Body of pancreas (tissue), 4 donors: ENCODE data around the gene COX4I2. TPM values are rescaled to one million over a fixed set of nuclear protein-coding genes. Genes with fewer than 3 reads are reported as not detected.

Experiments
- ATAC-seq: fragments of 150-250 bp; one replicate; pipeline ENCODE4 v1.9.1; 2016
- DNase-seq, 4 donors: peaks; one replicate each; pipeline ENCODE4 v3.0.0-alpha.2; 2019
- H3K27ac ChIP-seq, 4 donors: fragments of 200-600 bp; sonication (generic); 1 replicate in 3 of 4; 2 replicates in 1 of 4; pipeline versions ENCODE4 v1.5.1 to v1.6.1; 2016 to 2019; ENCODE audit warnings: mild to moderate bottlenecking in 1 of 4, mixed read lengths in 1 of 4, moderate library complexity in 1 of 4
- H3K27me3 ChIP-seq, 2 donors: fragments of 200-600 bp; sonication (generic); one replicate each; pipeline ENCODE4 v1.6.0; 2016; ENCODE audit warnings: mild to moderate bottlenecking in 1 of 2
- H3K36me3 ChIP-seq, 2 donors: fragments of 200-600 bp; sonication (generic); replicated peaks in 1 of 2; 2 replicates each; pipeline ENCODE4 v1.5.1; 2016; ENCODE audit warnings: low read depth in 2 of 2; ENCODE audit not compliant: insufficient read depth in 1 of 2
- H3K4me1 ChIP-seq: fragments of 200-600 bp; sonication (generic); one replicate; pipeline ENCODE4 v1.6.0; 2016
- H3K4me3 ChIP-seq, 2 donors: fragments of 200-600 bp; sonication (generic); 1 replicate in 1 of 2; 2 replicates in 1 of 2; pipeline ENCODE4 v1.5.1; 2016 to 2019
- H3K9me3 ChIP-seq, 3 donors: fragments of 200-600 bp; sonication (generic); 1 replicate in 2 of 3; 2 replicates in 1 of 3; pipeline ENCODE4 v1.5.1; 2016
- CTCF ChIP-seq, 7 experiments: fragments of 450-650 bp in 4 of 7; fragments of 200-600 bp in 3 of 7; sonication (generic) in 3 of 7; IDR thresholded peaks; one replicate each; pipeline ENCODE4 v1.5.1; 2016 to 2019; ENCODE audit warnings: antibody characterized with exemption in 7 of 7
- POLR2A ChIP-seq, 3 donors: fragments of 450-650 bp; IDR thresholded peaks; one replicate each; pipeline ENCODE4 v1.6.1; 2016; ENCODE audit warnings: antibody characterized with exemption in 3 of 3, mild to moderate bottlenecking in 2 of 3
- WGBS, 2 donors: methylation state at CpG; one replicate each; pipeline ENCODE4 v1.1.5; 2017; 5-methylcytosine and 5-hydroxymethylcytosine counted together
- intact Hi-C: fragments of 100-400 bp; cut with DNase I; formaldehyde crosslinking; loops from one replicate; pipeline ENCODE4 v1.15.1; 2023
- total RNA-seq, 2 donors: library from RNA; depleted of rRNA; stranded (reverse); fragments of >200 nt; gene quantifications; one replicate each; pipeline ENCODE4 v1.1.0, GENCODE V29; 2016

The COX4I2 gene
- total RNA-seq, 2 donors from 2014 or later, result not detected

- Histone ChIP-seq H3K27ac (no peak overlapping the region), H3K4me3 (no peak overlapping the region), H3K36me3 (peaks cover 0 to 2% of the 10 kb centered on the region in 2 donors), H3K9me3 (no peaks in the 10 kb centered on the region), H3K27me3 (no peaks in the 10 kb centered on the region), H3K4me1 (peaks cover 41% of the 10 kb centered on the region)
- WGBS, 2 donors, result 93 to 94% methylated on average over 5 of the region's 5 CpGs
- DNase-seq (no peak), ATAC-seq (no peak)
- no peak for TF ChIP-seq CTCF (IDR thresholded peaks at IDR 0.05)
- TF ChIP-seq POLR2A (IDR thresholded peaks at IDR 0.05), result no peak
- intact Hi-C loops, result no loop called here
Measured at GRCh38 chr20:31689141-31689540, 51.4 kb downstream of the COX4I2 start.

GRCh38 chr20:31690124-31690666 lies 52.5 kb downstream of the COX4I2 start:
- WGBS, 2 donors, result 77 to 79% methylated on average over 3 of the region's 3 CpGs
- no peak for TF ChIP-seq POLR2A (IDR thresholded peaks at IDR 0.05)
- TF ChIP-seq CTCF (IDR thresholded peaks at IDR 0.05), result no peak
- no peaks in the 10 kb centered on the region for H3K27me3 ChIP-seq
- H3K4me1 ChIP-seq, result peaks cover 46% of the 10 kb centered on the region
- no peaks in the 10 kb centered on the region for H3K9me3 ChIP-seq
- peaks cover 0 to 2% of the 10 kb centered on the region in 2 donors for H3K36me3 ChIP-seq
- ATAC-seq, result no peak
- intact Hi-C loops, result no loop called here
- H3K27ac ChIP-seq, result no peak overlapping the region
- no peak overlapping the region for H3K4me3 ChIP-seq
- no peak for DNase-seq

- intact Hi-C loops, result no loop called here
- 48 to 64% methylated on average over 1 of the region's 1 CpG for WGBS, 2 donors
- no peak overlapping the region for H3K27ac ChIP-seq
- peaks cover 48% of the 10 kb centered on the region for H3K4me1 ChIP-seq
- no peaks in the 10 kb centered on the region for H3K9me3 ChIP-seq
- no peak for TF ChIP-seq POLR2A (IDR thresholded peaks at IDR 0.05)
- TF ChIP-seq CTCF (IDR thresholded peaks at IDR 0.05), result no peak
- H3K27me3 ChIP-seq, result no peaks in the 10 kb centered on the region
- no peak overlapping the region for H3K4me3 ChIP-seq
- peaks cover 0 to 2% of the 10 kb centered on the region in 2 donors for H3K36me3 ChIP-seq
- ATAC-seq (no peak), DNase-seq (no peak)
Measured at GRCh38 chr20:31691646-31692275, 54.0 kb downstream of the COX4I2 start.

- H3K4me3 ChIP-seq, result no peak overlapping the region
- no peaks in the 10 kb centered on the region for H3K36me3 ChIP-seq
- DNase-seq (no peak), ATAC-seq (no peak)
- TF ChIP-seq POLR2A (IDR thresholded peaks at IDR 0.05) (no peak), CTCF (IDR thresholded peaks at IDR 0.05) (no peak)
- 82 to 91% methylated on average over 6 of the region's 6 CpGs for WGBS, 2 donors
- H3K4me1 ChIP-seq, result peaks cover 59% of the 10 kb centered on the region
- intact Hi-C loops, result no loop called here
- no peaks in the 10 kb centered on the region for H3K9me3 ChIP-seq
- H3K27ac ChIP-seq, result no peak overlapping the region
- no peaks in the 10 kb centered on the region for H3K27me3 ChIP-seq
Measured at GRCh38 chr20:31693402-31693801, 55.7 kb downstream of the COX4I2 start.
